ENCODE data around the gene SPTLC2.

DNA sequence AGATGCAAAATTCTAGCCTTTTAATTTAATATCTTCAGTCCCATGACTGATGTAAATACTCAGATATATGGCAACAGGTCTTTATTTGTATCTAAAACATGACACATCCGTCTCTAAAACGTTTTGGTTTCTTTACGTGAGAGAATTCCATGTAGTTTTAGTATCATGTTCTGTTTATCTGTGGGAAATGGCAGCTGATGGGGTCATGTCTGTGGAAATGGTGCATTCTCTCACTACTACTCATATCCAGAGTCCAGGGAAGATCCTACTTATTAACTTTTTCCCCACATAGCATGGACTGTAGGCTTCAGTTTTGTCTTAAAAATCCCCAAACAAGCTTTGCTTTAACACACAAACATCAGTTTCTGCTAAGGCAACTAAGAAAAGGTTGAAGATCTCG lies 53.8 kb downstream of the SPTLC2 start:
- TF ChIP-seq, protein P1, sequence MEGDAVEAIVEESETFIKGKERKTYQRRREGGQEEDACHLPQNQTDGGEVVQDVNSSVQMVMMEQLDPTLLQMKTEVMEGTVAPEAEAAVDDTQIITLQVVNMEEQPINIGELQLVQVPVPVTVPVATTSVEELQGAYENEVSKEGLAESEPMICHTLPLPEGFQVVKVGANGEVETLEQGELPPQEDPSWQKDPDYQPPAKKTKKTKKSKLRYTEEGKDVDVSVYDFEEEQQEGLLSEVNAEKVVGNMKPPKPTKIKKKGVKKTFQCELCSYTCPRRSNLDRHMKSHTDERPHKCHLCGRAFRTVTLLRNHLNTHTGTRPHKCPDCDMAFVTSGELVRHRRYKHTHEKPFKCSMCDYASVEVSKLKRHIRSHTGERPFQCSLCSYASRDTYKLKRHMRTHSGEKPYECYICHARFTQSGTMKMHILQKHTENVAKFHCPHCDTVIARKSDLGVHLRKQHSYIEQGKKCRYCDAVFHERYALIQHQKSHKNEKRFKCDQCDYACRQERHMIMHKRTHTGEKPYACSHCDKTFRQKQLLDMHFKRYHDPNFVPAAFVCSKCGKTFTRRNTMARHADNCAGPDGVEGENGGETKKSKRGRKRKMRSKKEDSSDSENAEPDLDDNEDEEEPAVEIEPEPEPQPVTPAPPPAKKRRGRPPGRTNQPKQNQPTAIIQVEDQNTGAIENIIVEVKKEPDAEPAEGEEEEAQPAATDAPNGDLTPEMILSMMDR (conservative IDR thresholded peaks at IDR 0.05): no peak
- no peak for TF ChIP-seq EZH2 (IDR thresholded peaks at IDR 0.05; ENCODE audit: low read depth)

Data from PC-9 (cell line).